ENCODE measurements around the gene KRT36. TPM values are rescaled to one million over a fixed set of nuclear protein-coding genes. Genes with fewer than 3 reads are reported as not detected.

The KRT36 gene
- polyA plus RNA-seq, 1 donor (not counting 4 experiments of a cell fraction or from before 2014, with no cell fraction given): not detected

- no peak overlapping the region for H2AFZ ChIP-seq (ENCODE audit: control insufficient read depth, low read length)
- H3K9me1 ChIP-seq (ENCODE audit: control insufficient read depth, extremely low read depth, insufficient read depth, low read length): no peaks in the 10 kb centered on the region
- H3K9me3 ChIP-seq (ENCODE audit: control insufficient read depth, low read depth, low read length): no peaks in the 10 kb centered on the region
- DNase-seq (ENCODE audit: low read depth, low spot score) (no peak), FAIRE-seq (no peak)
- no peak overlapping the region for H3K27ac ChIP-seq (ENCODE audit: control insufficient read depth, insufficient read depth, low read length)
- H4K20me1 ChIP-seq (ENCODE audit: control insufficient read depth, extremely low read depth, insufficient read depth, low read length): no peaks in the 10 kb centered on the region
- H3K4me2 ChIP-seq (ENCODE audit: control insufficient read depth, extremely low read depth, insufficient read depth, low read depth, low read length): no peak overlapping the region
- dilution Hi-C loops (cut with MboI; ENCODE audit: extremely low pct_ligation_motif_present, low sequenced_read_pairs): no loop called here
- H3K79me2 ChIP-seq (ENCODE audit: control insufficient read depth, insufficient read depth, low read length): no peaks in the 10 kb centered on the region
- no peaks in the 10 kb centered on the region for H3K27me3 ChIP-seq (ENCODE audit: control insufficient read depth, extremely low read depth, insufficient read depth, low read length)
- no peaks in the 10 kb centered on the region for H3K36me3 ChIP-seq (ENCODE audit: control insufficient read depth in 2 of 2, extremely low read depth in 1 of 2, insufficient read depth in 2 of 2, low read length in 2 of 2)
- no peak overlapping the region for H3K9ac ChIP-seq (ENCODE audit: control insufficient read depth, extremely low read depth, insufficient read depth, low read length)
- no peak overlapping the region for H3K4me3 ChIP-seq (ENCODE audit: control insufficient read depth in 2 of 3, extremely low read depth in 1 of 3, insufficient read depth in 2 of 3, low read depth in 1 of 3, low read length in 3 of 3)
- TF ChIP-seq CTCF (optimal IDR thresholded peaks at IDR 0.05 in 1 of 3, IDR thresholded peaks at IDR 0.05 in 1 of 3, conservative IDR thresholded peaks at IDR 0.05 in 1 of 3; ENCODE audit: extremely low read depth in 1 of 3, insufficient read depth in 2 of 3, low read length in 3 of 3) (no peak), EZH2 (IDR thresholded peaks at IDR 0.05; ENCODE audit: low read length) (no peak)
- H3K4me1 ChIP-seq (ENCODE audit: control insufficient read depth, extremely low read depth, insufficient read depth, low read length): no peaks in the 10 kb centered on the region
Measured at GRCh38 chr17:41480581-41480980, 9.1 kb downstream of the KRT36 start.

DNA sequence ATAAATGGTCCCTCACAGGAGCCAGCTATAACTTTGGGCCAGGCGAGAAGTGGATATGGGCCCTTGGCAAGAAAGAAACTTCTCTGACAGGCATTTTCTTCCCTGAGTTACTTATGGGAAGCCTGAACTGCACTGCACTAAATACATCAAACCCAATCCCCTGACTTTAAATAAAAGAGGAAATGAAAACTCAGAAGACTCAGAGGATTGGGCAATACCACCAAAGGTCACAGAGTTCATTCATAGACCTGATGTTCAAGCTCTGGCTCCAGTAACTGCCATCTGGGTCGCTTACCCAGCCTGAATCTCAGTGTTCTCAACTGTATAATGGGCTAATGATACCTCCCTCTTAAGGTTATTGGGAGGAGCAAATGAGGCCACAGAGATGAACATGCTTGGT lies 9.6 kb downstream of the KRT36 start:
- Histone ChIP-seq H3K9me3 (ENCODE audit: control insufficient read depth, low read depth, low read length) (no peaks in the 10 kb centered on the region), H2AFZ (ENCODE audit: control insufficient read depth, low read length) (no peak overlapping the region), H3K36me3 (ENCODE audit: control insufficient read depth in 2 of 2, extremely low read depth in 1 of 2, insufficient read depth in 2 of 2, low read length in 2 of 2) (no peaks in the 10 kb centered on the region), H3K4me3 (ENCODE audit: control insufficient read depth in 2 of 3, extremely low read depth in 1 of 3, insufficient read depth in 2 of 3, low read depth in 1 of 3, low read length in 3 of 3) (no peak overlapping the region), H3K9ac (ENCODE audit: control insufficient read depth, extremely low read depth, insufficient read depth, low read length) (no peak overlapping the region), H3K9me1 (ENCODE audit: control insufficient read depth, extremely low read depth, insufficient read depth, low read length) (no peaks in the 10 kb centered on the region), H4K20me1 (ENCODE audit: control insufficient read depth, extremely low read depth, insufficient read depth, low read length) (no peaks in the 10 kb centered on the region), H3K79me2 (ENCODE audit: control insufficient read depth, insufficient read depth, low read length) (no peaks in the 10 kb centered on the region), H3K27me3 (ENCODE audit: control insufficient read depth, extremely low read depth, insufficient read depth, low read length) (no peaks in the 10 kb centered on the region), H3K4me2 (ENCODE audit: control insufficient read depth, extremely low read depth, insufficient read depth, low read depth, low read length) (no peak overlapping the region), H3K4me1 (ENCODE audit: control insufficient read depth, extremely low read depth, insufficient read depth, low read length) (no peaks in the 10 kb centered on the region), H3K27ac (ENCODE audit: control insufficient read depth, insufficient read depth, low read length) (no peak overlapping the region)
- dilution Hi-C loops (cut with MboI; ENCODE audit: extremely low pct_ligation_motif_present, low sequenced_read_pairs): no loop called here
- no peak for TF ChIP-seq CTCF (optimal IDR thresholded peaks at IDR 0.05 in 1 of 3, IDR thresholded peaks at IDR 0.05 in 1 of 3, conservative IDR thresholded peaks at IDR 0.05 in 1 of 3; ENCODE audit: extremely low read depth in 1 of 3, insufficient read depth in 2 of 3, low read length in 3 of 3)
- no peak for TF ChIP-seq EZH2 (IDR thresholded peaks at IDR 0.05; ENCODE audit: low read length)
- FAIRE-seq (no peak), DNase-seq (ENCODE audit: low read depth, low spot score) (no peak)
